Lung (tissue), 12 donors: ENCODE results near the gene LTA. TPM values are rescaled to one million over a fixed set of nuclear protein-coding genes. Genes with fewer than 3 reads are reported as not detected.

Experiments used
- ATAC-seq: fragments of 200-7000 bp; cut with Tn5 transposase; one replicate; pipeline ENCODE4 v1.9.1; 2020; ENCODE audit warnings: moderate number of reproducible peaks; ENCODE audit not compliant: insufficient read depth, low FRiP score
- DNase-seq, 3 donors: peaks; one replicate each; pipeline ENCODE4 v3.0.0-alpha.2; 2013 to 2017
- H3K27ac ChIP-seq, 2 donors: one replicate each; pipeline ENCODE4 v1.5.1; 2013; ENCODE audit warnings: mild to moderate bottlenecking in 2 of 2, moderate library complexity in 2 of 2, control low read depth in 1 of 2, inconsistent platforms in 1 of 2, low read depth in 1 of 2, low read length in 1 of 2
- H3K27me3 ChIP-seq, 3 donors: one replicate each; pipeline ENCODE4 v1.5.1; 2013; ENCODE audit warnings: low read length in 2 of 3; ENCODE audit not compliant: control insufficient read depth in 3 of 3, insufficient read depth in 3 of 3
- H3K36me3 ChIP-seq, 4 donors: one replicate each; pipeline ENCODE4 v1.5.1; 2013; ENCODE audit warnings: low read length in 4 of 4, mild to moderate bottlenecking in 1 of 4, moderate library complexity in 1 of 4; ENCODE audit not compliant: control insufficient read depth in 4 of 4, insufficient read depth in 4 of 4
- H3K4me1 ChIP-seq, 5 donors: one replicate each; pipeline ENCODE4 v1.5.1; 2013; ENCODE audit warnings: low read length in 5 of 5, mild to moderate bottlenecking in 2 of 5, moderate library complexity in 1 of 5; ENCODE audit not compliant: control insufficient read depth in 5 of 5, insufficient read depth in 5 of 5
- H3K4me3 ChIP-seq: one replicate; pipeline ENCODE4 v1.5.1; 2013; ENCODE audit warnings: mild to moderate bottlenecking, control low read depth, moderate library complexity
- H3K9ac ChIP-seq, 2 donors: one replicate each; pipeline ENCODE4 v1.5.1; 2013; ENCODE audit warnings: low read length in 2 of 2, control low read depth in 1 of 2; ENCODE audit not compliant: insufficient read depth in 1 of 2
- H3K9me3 ChIP-seq, 4 donors: one replicate each; pipeline ENCODE4 v1.5.1; 2013; ENCODE audit warnings: low read length in 3 of 4, mild to moderate bottlenecking in 1 of 4, moderate library complexity in 1 of 4; ENCODE audit not compliant: control insufficient read depth in 4 of 4, insufficient read depth in 3 of 4
- CTCF ChIP-seq: IDR thresholded peaks from 2 replicates; pipeline ENCODE4 v1.5.1; 2012; ENCODE audit warnings: mild to moderate bottlenecking; ENCODE audit errors: control extremely low read depth, extremely low read depth
- WGBS, 2 donors: extraction: QIAGEN DNeasy Blood & Tissue Kit; methylation state at CpG; one replicate each; pipeline ENCODE4 v1.1.7; 2013; 5-methylcytosine and 5-hydroxymethylcytosine counted together
- polyA plus RNA-seq, 2 donors: library from polyadenylated mRNA; stranded (reverse); fragments of 200-250 nt; gene quantifications; one replicate each; pipeline ENCODE4 v1.2.1, GENCODE V29; 2013
- total RNA-seq, 2 donors: library from RNA; depleted of rRNA in 1 of 2; stranded (reverse); fragments of >200 nt in 1 of 2; gene quantifications; one replicate each; pipeline ENCODE4 v1.2.1, GENCODE V29; 2014 to 2021
- donor health status: control.
- donor health status: control.
- donor health status: Bipolar disorder and iron deficiency.
- donor health status: healthy.
- donor health status: DM: yes; HTN: yes; CAD: no.

LTA gene
- total and polyA plus RNA-seq, 4 donors = 0.28 to 1.2 (median 0.47) TPM

GRCh38 chr6:31543639-31544038 is 28.4 kb upstream of the LTA start:
- H3K27ac ChIP-seq = no peak overlapping the region
- peaks cover 13 to 47% (median 20%) of the 10 kb centered on the region in 5 donors for H3K4me1 ChIP-seq

GRCh38 chr6:31544676-31545075 is 27.4 kb upstream of the LTA start:
- no peak overlapping the region for H3K9ac ChIP-seq
- WGBS, 2 donors = 80 to 94% methylated on average over 2 of the region's 2 CpGs
- no peak for TF ChIP-seq CTCF
- no peaks in the 10 kb centered on the region for H3K9me3 ChIP-seq
- no peak overlapping the region for H3K27ac ChIP-seq
- H3K36me3 ChIP-seq = peaks cover under 1 to 17% (median 9%) of the 10 kb centered on the region in 4 donors
- H3K4me1 ChIP-seq = peaks cover 6 to 37% (median 11%) of the 10 kb centered on the region in 5 donors
- no peaks in the 10 kb centered on the region for H3K27me3 ChIP-seq
- ATAC-seq (no peak), DNase-seq (no peak)
- H3K4me3 ChIP-seq = no peak overlapping the region

More at GRCh38 chr6:31543639-31544038, 28.4 kb upstream of the LTA start:
- DNase-seq = no peak
- TF ChIP-seq CTCF = no peak
- no peak for ATAC-seq
- Histone ChIP-seq H3K36me3 (peaks cover 10 to 23% (median 16%) of the 10 kb centered on the region in 4 donors), H3K4me3 (no peak overlapping the region), H3K9ac (no peak overlapping the region), H3K27me3 (no peaks in the 10 kb centered on the region), H3K9me3 (no peaks in the 10 kb centered on the region)
- WGBS, 2 donors = 97 to 99% methylated on average over 6 of the region's 6 CpGs

- no peak for TF ChIP-seq CTCF
- 81 to 89% methylated on average over 7 of the region's 7 CpGs for WGBS, 2 donors
- Histone ChIP-seq H3K4me1 (peaks cover under 1 to 31% (median 6%) of the 10 kb centered on the region in 5 donors), H3K4me3 (no peak overlapping the region), H3K27ac (no peak overlapping the region), H3K9me3 (no peaks in the 10 kb centered on the region), H3K9ac (no peak overlapping the region), H3K36me3 (peaks cover 0 to 14% (median 3%) of the 10 kb centered on the region in 4 donors), H3K27me3 (no peaks in the 10 kb centered on the region)
- DNase-seq (no peak), ATAC-seq (no peak)
These were observed 26.8 kb upstream of the LTA start for GRCh38 chr6:31545291-31545690.

GRCh38 chr6:31546339-31546957 is 25.6 kb upstream of the LTA start, which contains the start of gene ATP6V1G2:
Gene ATP6V1G2 (minus strand): TSS chr6:31546608. CDS start chr6:31546559, 49 bp downstream.
- ATAC-seq = peak; percentile 68
- 11% methylated on average over 11 of the region's 11 CpGs for WGBS, 2 donors
- H3K36me3 ChIP-seq = peaks cover 0 to 10% (median 5%) of the 10 kb centered on the region in 4 donors
- H3K9ac ChIP-seq = no peak within 1 kb of the TSS
- peak; percentile 99 for TF ChIP-seq CTCF
- H3K4me1 ChIP-seq = peaks cover 0 to 28% (median 4%) of the 10 kb centered on the region in 5 donors
- H3K27me3 ChIP-seq = no peaks in the 10 kb centered on the region
- peak within 1 kb of the TSS; percentile 38 for H3K4me3 ChIP-seq
- H3K27ac ChIP-seq = peak within 1 kb of the TSS; percentile 84 to 87
- DNase-seq = peak; percentile 89 to 90 (median 89)
- no peaks in the 10 kb centered on the region for H3K9me3 ChIP-seq
